HCT116 (cell line): ENCODE data around the gene PLS3.

Experiments used
- CEBPB ChIP-seq: IDR thresholded peaks from 2 replicates; pipeline ENCODE4 v1.6.1; 2012; ENCODE audit warnings: low read depth
- CTCF ChIP-seq, 3 experiments: fragments of 200-600 bp in 1 of 3; sonication (generic) in 1 of 3; IDR thresholded peaks in 2 of 3; conservative IDR thresholded peaks in 1 of 3; 2 replicates each; pipeline ENCODE4 v1.5.1; 2012 to 2017; ENCODE audit warnings: low read depth in 2 of 3, low read length in 2 of 3, antibody characterized with exemption in 1 of 3, borderline replicate concordance in 1 of 3, control low read depth in 1 of 3, mild to moderate bottlenecking in 1 of 3, mixed read lengths in 1 of 3, mixed run types in 1 of 3, moderate library complexity in 1 of 3; ENCODE audit not compliant: insufficient read depth in 1 of 3
- EZH2 ChIP-seq: fragments of 200-600 bp; sonication (generic); IDR thresholded peaks from 2 replicates; pipeline ENCODE4 v1.6.1; 2017; ENCODE audit warnings: antibody characterized with exemption, mixed run types
- MAX ChIP-seq: IDR thresholded peaks from 2 replicates; pipeline ENCODE4 v1.6.1; 2012
- POLR2A ChIP-seq: IDR thresholded peaks from 2 replicates; pipeline ENCODE4 v1.7.0; 2011; ENCODE audit warnings: borderline replicate concordance; ENCODE audit not compliant: insufficient read depth, insufficient read length; ENCODE audit errors: extremely low read depth
- POLR2AphosphoS5 ChIP-seq: IDR thresholded peaks from 2 replicates; pipeline ENCODE4 v1.6.1; 2011; ENCODE audit warnings: mild to moderate bottlenecking, low read depth, low read length, moderate library complexity
- RAD21 ChIP-seq: IDR thresholded peaks from 2 replicates; pipeline ENCODE4 v1.6.1; 2012; ENCODE audit warnings: low read depth, mild to moderate bottlenecking
- REST ChIP-seq: IDR thresholded peaks from 2 replicates; pipeline ENCODE4 v1.6.1; 2012; ENCODE audit warnings: low read depth
- YY1 ChIP-seq: IDR thresholded peaks from 2 replicates; pipeline ENCODE4 v1.6.1; 2011; ENCODE audit warnings: low read length, low read depth, moderate library complexity, mild to moderate bottlenecking; ENCODE audit not compliant: insufficient replicate concordance; ENCODE audit errors: extremely low read depth

GRCh38 chrX:115588179-115588578 lies 27.2 kb downstream of the PLS3 start:
- TF ChIP-seq MAX (no peak), CTCF (IDR thresholded peaks at IDR 0.05 in 2 of 3, conservative IDR thresholded peaks at IDR 0.05 in 1 of 3; ENCODE audit: borderline replicate concordance in 1 of 3, insufficient read depth in 1 of 3, low read depth in 2 of 3, low read length in 2 of 3) (no peak), CEBPB (no peak), EZH2 (no peak), REST (no peak), YY1 (no peak), POLR2A (no peak), RAD21 (no peak), POLR2AphosphoS5 (no peak)
